ENCODE data around the gene KRT1.
A peak's percentile ranks its signal among the peaks of the same experiment; 100 is the strongest.

The KRT1 gene

DNA sequence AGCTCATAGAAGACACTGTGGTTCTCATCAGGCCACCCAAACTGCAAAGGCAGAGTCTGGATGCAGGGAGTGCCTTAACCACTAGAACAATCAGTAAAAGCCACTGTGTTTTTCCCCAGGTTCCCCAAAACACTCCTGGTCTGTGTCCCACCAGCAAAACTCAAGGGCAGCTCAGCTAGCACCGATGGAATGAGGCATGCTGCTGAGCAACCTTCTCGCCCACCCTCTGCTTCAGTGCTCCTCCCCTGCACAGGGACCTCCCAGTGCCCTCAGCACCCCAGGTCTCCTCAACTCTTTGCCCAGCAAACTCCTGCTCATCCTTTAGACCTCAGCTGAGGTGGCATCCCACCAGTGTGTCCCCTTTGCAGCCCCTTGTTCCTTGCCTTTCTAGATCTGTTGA, 19.2 kb upstream of the KRT1 start:
- DNase-seq (ENCODE audit: low read depth in 2 of 2, low spot score in 1 of 2) = no peak

DNA sequence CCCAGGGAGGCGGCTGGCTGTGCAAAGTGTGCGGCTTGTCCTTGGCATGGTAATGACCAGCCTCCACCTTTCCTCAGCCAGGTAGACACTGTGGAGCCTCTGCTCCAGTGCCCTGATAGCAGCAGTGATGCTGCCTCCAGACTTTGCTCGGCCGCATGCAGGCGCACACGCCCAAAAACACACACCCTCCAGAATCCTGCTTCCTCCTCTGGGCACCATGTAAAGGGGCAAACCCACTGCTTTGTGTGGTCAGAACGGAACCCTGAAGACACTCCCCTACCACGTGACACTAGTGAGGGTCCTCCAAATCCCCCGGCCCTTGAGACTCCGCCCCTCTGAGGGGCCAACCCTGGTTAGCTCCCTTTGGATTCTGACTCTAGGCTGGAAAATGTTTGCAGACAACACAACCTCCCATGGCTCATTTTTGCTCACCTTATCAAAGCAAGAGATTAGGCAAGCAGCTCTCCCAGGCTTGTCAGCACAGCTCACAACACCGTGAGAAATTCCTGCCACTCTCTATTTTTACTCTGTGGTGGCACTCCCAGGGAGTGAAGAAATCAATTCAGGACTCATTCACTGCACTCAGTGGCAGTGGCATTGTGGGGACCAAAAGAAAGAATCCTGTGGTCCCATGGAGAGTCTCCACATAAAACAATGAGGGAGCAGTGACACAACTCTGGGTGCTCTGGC, 18.6 kb upstream of the KRT1 start:
- DNase-seq (ENCODE audit: low read depth in 2 of 2, low spot score in 1 of 2) = no peak

DNA sequence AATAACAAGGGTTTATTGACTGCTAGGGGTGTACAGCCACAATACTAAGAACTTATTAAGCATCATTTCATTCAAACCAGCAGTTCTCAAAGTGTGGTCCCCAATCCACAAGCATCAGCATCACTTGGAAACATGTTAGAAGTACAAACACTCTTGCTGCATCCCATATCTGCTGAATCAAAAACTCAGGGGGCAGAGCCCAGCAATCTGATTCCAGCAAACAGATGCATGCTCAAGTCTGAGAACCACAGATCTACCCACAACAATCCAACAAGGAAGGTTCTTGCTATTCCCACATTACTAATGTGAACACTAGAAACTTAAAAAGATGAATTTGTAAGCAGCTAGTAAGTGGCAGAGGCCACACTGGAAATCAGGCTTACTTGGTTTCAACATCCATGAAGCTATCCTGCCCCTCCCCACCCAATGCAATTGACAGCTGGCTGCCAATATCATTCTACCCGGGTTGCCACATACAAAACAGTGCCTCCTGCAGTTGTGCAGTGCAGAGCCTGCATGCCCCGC, 16.9 kb upstream of the KRT1 start:
- no peak for DNase-seq (ENCODE audit: low read depth in 2 of 2, low spot score in 1 of 2)

DNA sequence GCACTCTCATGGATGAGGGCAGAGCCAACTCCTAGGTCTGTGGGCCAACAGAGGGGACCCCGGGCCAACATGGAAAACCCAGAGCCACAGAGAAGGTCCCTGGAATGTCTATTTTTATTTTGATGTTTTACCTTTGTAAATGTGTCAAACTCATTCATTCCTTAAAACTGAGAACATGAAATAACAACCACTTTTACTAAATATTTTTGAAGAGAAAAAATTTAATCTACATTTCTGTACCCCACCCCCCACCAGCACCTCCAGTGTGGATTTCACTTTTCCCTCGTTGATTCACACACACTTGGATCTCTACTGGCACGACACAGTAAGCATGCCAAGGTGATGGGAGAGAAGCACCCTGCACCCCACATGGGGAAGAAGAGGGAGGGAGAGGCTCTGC, 16.4 kb upstream of the KRT1 start:
- no peak for DNase-seq (ENCODE audit: low read depth in 2 of 2, low spot score in 1 of 2)

DNA sequence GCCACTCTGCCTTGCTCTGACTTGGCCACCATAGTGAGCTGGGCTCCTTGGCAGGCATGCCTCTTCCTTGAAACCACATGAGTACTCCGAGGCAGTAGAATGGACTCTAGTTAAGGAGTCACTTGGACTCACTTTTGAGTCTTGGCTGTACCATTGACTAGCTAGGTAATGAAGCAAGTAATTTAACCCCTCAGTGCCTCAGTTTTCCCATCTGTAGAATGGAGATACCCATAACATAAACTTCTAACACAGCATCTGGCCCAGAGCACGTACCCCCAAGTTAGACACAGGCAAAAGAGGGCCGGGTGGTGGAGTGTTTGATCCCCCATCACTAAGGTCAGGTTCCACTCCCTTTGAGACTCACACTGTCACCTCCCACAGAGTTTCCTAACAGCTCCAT, 14.8 kb upstream of the KRT1 start:
- no peak for DNase-seq (ENCODE audit: low read depth in 2 of 2, low spot score in 1 of 2)

DNA sequence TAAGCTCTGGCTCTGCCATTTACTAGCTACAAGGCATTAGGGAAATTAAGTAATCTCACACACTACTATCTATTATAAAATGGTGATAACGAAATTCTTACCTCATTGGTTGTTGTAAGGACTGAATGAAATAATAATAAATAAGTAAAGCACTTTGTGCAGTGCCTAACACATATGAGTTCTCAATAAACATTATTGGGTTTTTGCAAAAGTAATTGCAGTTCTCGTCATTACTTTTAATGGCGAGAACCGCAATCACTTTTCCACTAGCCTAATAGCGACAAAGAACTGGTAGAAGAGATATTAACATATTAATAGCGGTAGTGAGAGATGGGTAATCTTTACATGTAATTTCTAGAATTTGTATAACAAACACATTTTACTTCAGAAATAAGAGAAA, 13.9 kb upstream of the KRT1 start:
- DNase-seq (ENCODE audit: low read depth in 2 of 2, low spot score in 1 of 2) = no peak

DNA sequence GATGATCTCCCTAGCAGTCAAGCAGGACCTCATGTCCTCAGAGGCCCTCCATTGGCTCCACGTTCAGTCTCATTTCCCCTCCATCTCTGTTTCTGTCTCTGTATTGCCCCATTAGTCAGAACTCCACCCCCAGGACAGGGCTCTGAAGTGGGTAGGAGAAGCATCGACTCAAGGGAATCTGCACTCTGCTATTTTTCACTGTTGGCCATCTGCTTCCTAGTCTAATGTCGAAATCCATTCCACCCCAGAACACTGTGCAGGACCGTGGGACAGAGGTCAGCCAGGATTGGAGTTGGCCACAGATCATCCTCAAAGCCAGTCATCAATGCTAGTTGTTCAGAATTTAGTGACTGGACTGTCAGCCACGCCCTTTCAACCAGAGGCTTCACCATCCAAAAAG, 13.1 kb upstream of the KRT1 start:
- no peak for DNase-seq (ENCODE audit: low read depth in 2 of 2, low spot score in 1 of 2)

DNA sequence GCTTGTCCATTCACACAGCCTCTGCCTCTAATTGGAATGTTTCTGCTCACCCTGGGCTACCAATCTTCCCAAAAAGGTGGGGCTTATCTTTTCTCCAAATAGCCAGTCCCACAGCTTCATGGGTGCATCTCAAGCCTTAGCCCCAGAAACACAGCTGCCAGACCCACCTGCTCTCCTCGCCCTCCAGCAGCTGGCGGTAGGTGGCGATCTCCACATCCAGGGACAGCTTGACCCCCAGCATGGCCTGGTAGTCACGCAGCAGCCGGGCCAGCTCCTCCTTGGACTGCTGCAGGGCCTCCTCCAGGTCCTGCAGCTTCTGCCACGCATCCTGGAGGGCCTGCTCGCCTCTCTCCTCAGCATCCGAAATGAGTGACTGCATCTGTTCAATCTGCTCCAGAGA, 12.0 kb upstream of the KRT1 start:
- no peak for DNase-seq (ENCODE audit: low read depth in 2 of 2, low spot score in 1 of 2)

DNA sequence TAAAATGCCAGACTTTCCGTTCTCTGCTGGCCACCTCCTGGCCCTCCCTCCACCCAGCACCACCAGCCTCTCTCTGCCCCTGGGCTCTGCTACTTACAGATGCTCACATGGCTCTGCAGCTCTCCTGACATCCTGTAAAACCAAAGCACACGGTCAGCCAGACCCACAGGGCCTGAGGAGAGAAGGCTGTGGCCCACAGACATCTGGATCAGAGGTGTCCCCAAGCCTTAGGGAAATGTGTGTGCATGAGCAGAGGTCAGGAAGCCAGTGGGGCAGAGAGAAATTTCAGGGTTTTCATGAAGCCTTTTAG, 11.6 kb upstream of the KRT1 start:
- DNase-seq (ENCODE audit: low read depth in 2 of 2, low spot score in 1 of 2) = no peak

DNA sequence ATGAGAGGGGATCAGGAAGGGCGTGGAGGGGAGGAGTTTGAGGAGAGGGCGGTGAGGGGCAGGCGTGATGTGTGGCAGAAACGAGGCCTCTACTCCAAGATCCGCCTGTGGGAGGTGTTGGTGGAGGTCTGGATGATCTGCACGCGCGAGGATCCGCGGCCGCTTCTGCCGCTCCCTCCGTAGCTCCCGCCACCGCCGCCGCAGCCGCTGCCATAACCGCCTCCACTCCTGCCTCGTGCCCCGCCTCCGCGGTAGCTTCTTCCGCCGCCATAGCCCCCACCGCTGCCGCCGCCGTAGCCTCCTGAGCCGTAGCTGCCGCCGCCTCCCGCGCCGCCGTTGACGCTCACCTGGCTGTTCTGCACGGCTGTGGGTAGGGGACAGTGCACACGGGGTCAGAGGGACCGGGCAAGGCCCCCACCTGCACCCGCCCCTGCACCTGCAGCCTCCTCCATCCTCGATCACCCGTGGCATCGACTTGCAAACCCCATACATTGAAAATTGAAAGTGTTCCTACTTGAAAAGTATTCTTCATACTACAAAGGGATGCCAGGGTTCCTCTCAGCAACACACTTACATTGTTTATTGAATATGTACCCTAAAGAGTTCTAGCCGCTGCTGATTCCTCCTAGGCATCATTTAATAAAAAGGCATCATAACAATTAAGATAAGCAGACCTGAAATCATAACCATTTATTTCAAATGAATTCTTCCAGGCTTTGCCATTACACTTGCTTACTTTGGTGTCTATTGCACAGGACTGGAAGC, 11.1 kb upstream of the KRT1 start:
- peak in 1 of 2 donors; percentile 13 for DNase-seq (ENCODE audit: low read depth in 2 of 2, low spot score in 1 of 2)

DNA sequence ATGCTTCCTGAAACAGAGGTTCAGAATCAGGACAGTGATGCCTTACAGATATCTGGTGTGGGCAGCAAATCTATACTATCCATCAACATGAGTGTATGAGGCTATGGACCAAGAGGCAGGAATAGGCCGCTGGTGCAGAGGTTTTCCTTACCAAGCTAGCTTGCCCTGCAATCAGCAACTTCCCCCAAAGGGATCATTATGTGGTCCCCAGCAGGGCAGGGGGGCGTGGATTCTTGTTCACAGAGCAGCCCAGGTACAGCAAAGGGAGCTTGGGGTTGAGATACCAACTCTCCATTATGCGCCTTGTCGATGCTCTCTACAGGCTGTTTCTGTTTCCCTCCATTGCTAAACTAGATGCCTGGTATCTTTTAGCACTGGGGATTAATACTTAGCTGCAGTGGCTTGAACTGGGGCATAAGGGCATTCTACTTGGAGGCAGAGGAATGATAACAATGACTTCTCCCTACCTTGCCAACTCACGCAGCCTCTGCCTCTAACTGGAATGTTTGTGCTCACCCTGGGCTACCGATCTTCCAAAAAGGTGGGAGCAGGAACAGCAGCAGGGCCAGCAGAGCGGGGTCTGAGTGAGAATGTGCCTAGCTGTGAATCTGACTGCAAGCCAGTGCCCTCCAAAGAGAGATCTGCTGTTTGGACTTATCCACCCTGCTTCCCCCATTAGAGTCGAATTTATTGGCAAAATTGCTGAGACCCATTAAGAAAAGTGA, 10.3 kb upstream of the KRT1 start:
- no peak for DNase-seq (ENCODE audit: low read depth in 2 of 2, low spot score in 1 of 2)

DNA sequence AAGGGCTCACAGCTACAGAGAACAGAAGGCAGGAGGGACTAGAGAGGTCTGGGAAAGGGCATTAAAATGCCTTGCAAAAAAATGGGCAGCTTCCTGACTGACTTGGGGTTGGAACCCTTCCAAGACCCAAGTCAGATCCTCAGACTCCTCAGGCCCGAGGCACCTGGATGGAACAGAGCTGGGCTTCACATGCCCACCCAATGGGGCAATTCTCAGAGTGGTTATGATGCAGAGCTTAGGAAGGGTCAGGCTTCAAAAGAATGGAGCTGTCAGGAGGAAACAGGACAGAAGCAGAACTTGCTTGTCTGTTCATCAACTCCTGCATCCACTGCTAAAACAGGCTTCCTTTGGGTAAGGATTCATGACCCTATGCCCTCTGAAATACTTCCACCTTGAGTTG, 9.7 kb upstream of the KRT1 start:
- no peak for DNase-seq (ENCODE audit: low read depth in 2 of 2, low spot score in 1 of 2)

DNA sequence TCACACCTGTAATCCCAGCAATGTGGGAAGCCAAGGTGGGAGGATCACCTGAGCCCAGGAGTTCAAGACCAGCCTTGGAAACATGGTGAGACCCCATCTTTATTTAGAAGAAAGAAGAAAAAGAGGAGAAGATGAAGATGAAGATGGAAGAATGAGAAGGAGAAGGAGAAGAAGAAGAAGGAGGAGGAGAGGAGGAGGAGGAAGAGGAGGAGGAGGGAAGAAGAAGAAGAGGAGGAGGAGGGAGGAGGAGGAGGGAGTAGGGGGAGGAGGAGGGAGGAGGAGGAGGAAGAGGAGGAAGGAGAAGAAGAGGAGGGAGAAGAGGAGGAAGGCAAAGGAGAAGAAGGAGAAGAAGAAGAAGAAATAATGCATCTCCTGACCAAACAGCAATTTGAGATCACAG, 9.0 kb upstream of the KRT1 start:
- DNase-seq (ENCODE audit: low read depth in 2 of 2, low spot score in 1 of 2) = no peak

DNA sequence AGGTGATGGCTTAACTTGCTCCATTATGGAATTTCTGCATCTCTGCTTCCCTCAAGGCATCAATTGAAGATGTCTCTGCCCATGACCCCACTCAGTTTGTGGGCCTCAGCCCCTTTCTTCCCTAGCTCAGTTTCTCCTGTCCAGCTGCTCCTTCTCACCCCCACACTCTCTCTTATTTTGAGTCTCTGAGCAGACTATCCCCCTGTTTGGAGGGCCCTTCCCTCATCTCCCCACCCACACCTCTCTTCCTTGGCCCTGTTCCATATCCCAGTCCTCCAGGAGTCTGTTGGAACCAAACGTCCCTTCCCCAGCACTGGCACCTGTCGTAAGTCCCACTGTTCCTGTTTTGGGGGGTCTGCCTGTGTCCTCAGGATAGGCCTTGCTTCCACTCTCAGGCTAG, 8.3 kb upstream of the KRT1 start:
- DNase-seq (ENCODE audit: low read depth in 2 of 2, low spot score in 1 of 2) = no peak

DNA sequence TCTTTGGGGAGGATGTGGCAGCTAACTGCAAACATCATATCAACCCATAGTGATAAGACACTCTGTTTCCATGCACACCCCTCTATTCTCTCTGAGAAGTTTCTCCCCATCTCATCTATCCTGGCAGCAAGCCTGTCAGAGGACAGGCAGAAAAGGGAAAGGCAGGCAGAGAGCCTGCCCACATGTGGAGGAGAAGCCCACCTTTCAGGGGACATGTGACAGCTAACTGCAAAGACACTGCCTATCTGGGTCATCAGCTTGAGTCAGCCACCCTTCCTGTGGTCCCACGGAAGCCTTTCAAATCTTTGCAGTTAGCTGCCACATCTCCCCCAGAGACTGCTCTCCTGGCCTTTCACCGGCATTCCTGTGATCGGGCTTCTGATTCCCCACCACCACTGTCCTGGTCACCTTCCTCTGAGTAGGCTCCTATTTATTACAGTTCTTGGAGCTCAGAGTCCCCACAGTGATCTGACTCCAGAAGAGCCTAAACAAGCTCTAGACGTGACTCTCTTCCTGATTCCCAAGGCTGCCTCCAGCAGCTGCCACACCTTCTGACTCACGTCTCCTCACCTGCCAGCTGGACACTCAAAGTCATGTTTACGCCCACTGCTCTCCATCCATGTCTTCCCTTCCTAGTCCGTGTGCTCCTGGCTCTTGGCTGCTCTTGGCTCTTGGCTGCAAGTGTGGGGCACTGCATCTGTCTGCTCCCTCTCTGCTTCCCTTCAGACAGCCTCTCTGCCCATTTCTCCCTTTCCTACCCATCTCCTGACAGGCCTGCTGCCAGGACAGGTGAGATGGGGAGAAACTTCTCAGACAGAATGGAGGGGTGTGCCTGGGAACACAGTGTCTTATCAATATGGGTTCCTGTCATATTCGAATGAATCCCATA, 7.5 kb upstream of the KRT1 start:
- DNase-seq (ENCODE audit: low read depth in 2 of 2, low spot score in 1 of 2) = no peak

DNA sequence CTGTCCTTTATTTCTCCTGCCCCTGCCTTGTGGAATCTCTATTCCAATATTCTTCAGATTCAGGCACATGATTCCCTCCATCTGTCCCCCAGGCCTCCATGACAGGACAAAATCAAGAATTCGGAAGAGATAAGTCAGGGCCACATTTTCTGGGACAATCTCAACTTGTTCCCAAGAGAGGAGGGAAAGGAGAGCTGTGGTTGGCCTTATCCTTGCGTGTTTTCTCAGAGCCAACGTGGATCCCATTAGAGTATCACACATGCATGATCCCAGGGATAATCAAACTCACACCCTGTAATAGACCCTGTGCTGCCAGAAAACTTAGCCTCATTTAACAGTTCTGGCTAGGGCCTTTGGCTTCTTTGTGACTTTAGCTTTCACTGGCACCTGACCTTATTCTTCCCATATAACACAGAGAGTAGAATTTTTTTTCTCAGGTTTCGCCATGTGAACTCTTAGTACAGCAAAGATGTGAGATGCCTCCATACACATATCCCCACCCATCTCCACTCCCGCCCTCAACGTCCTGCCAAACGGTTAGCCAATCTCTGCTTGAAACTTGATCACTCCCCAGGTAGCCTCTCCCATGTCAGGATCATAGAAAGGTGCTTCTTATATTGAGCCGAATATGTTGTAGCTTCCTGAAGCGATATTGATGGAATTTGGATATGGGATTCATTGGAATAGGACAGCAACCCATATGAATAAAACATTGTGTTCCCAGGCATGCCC, 6.7 kb upstream of the KRT1 start:
- no peak for DNase-seq (ENCODE audit: low read depth in 2 of 2, low spot score in 1 of 2)

DNA sequence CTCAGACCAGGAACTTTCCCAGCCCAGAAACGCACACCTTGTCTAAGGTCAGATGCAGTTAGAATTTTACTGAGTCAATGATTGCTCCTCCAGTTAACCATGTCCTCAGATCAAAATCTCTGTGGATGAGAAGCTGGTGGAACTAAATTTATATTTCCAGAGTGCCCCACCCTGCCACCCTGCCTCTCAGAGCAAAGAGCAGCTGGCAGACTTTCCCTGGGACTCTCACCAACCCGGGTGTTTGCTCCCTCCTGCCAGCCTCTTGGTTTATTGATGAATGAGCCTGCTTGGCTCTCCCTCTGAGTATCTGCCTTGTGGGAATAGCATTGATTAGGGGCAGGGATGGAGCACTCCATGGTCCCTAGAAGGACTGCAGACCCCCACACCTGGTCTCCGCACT, 5.9 kb upstream of the KRT1 start:
- DNase-seq (ENCODE audit: low read depth in 2 of 2, low spot score in 1 of 2) = no peak

DNA sequence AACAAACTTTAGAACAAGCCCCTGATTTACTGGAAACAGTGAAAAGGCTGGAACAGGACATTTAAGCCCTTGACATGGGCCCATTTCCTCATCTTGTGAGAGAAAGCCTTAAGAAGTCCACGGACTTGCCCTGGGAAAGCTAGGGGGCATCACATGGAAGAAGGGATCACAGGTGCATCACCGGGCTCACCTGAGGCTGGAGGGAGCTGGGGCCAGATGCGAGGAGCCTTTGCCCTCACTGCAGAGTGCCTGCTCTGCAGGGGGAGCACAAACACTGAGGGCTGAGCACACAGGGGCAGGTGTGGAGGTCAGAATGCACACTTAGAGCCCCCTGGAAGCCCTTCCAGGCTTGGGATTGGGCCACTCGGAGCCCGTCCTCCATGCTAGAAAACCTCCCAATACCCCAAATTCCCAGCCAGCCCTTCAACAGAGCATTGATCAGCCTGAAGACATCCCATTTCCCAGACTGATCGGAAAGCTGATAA, 5.2 kb upstream of the KRT1 start:
- DNase-seq (ENCODE audit: low read depth in 2 of 2, low spot score in 1 of 2) = no peak

DNA sequence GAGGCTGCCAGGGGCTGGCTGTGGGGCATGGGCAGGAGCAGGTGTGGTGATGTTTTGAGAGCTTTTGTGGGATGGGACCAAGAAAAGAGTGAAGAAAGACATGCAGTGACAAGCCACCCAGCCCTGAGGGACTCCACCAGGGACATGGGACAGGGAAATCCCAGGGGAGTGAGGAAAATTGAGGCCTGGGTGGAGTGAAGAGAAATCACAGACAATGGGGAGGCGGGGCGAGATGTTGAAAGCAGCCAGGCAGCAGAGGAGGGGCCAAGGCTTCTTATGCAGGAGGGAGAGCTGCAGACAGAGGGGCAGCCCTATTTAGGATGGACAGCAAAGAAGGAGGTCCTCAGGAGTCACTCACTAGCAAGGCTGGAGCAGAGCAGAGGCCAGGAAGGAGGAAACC, 4.2 kb upstream of the KRT1 start:
- DNase-seq (ENCODE audit: low read depth in 2 of 2, low spot score in 1 of 2) = no peak

DNA sequence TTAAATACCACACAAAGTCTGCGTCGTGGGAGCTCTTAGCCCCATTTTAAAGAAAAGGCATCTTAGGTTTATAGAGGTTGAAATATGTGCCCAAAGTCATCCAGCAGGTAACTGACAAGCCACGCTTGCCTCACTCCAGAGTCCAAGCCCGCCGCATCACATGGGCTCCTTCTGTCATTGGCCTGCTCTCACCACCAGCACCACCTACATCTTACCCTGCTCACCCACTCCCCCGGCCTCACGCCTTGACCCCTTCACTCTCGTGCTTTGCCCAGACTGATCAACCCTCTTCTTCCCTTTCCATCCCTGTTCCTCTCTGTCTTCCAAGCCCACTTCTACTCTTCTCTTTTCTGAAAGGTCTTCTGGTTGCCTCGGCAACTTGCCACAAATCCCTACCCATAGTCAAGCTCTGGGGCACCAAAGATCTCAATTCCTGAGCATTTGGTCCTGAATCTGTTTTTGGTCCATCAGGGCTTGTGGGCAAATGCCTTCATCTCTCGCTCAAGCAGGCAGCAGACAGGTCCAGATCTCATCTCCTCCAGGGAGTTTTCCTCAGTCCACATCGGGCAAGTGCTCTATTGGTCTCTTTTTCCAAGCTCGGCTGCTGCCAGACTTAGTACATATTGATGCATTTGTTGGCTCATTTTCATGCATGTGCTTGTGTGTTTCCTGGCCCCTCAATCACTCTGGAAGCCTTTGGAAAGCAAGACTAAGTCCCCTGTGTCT, 3.5 kb upstream of the KRT1 start:
- no peak for DNase-seq (ENCODE audit: low read depth in 2 of 2, low spot score in 1 of 2)
